GOT3 (cell line): ENCODE data around the gene MPP1.

ENCODE experiments used
- DNase-seq: peaks from one replicate; lab custom pipeline; 2025; ENCODE audit warnings: mixed read lengths; lab: John Stamatoyannopoulos, UW

The MPP1 gene

GRCh38 chrX:154731881-154732280 lies 73.4 kb downstream of the MPP1 start:
- no peak for DNase-seq

DNA sequence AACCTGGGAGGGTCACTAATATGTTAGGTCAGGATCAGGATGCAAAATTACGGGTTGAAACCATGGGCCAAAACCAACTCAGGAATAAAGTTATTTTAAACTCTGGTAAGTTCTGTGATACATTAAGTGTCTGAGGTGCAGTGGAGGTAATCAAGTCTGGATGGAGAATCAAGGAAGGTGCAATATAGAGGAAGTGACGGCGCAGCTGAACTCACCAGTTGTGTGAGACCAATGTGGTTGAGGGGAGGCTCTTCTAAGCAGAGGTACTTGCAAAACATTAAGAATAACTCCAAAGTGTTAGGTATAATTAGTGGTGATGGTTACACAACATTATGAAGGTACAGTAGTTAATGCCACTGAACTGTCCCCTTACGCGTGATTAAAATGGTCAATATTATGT lies 74.1 kb downstream of the MPP1 start:
- DNase-seq: no peak

DNA sequence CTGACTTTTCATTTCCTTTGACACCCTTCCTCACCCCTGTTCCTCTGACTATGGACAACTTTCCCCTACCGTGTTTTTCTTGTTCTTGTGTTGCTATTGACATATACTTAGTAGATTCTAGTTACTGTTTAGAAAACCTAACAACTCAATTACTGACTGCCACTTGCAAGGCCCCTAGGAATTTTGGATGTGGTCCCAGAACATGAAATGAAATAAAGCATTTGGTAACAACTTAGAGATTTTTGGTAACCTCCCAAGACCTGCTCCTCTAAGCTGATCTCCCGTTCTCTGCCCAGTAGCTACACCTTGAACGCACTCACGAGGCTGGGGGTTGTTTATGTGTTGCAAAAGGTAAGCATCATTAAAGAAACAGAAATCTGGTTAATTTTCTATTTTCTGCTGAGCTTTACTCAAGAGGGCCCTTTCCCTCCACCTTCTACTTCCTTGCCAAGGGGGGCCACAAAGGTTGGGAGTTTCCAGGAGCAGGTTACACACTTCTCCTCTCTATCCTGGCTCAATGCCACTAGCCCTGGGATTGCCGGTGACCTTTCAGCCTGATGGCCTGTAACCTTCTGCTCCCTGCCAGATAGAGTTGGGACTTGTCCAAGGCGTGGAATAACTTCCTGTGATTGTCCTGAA lies 74.9 kb downstream of the MPP1 start:
- no peak for DNase-seq

DNA sequence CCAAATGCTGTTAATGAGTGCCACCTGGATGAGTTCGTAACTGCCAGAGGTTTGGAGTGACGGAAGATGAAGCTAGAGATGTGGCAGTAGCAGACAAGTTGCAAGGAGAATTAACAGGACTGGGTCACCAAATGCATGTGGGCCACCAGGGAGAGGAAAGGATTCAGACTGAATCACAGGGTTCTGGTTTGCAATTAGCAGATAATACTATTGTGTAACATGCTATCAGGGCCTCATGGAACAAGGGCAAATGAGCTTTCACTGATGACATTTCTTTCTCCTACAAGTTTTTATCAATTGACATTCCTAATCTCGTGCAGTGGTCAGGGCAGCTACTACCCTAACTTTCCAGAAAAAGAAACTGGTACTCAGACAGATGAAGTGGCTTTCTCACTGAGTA lies 75.8 kb downstream of the MPP1 start:
- no peak for DNase-seq
